HepG2 (cell line): ENCODE results near the gene FYTTD1. TPM values are rescaled to one million over a fixed set of nuclear protein-coding genes. Genes with fewer than 3 reads are reported as not detected.

Experiments used
- AKAP8 ChIP-seq: sonication (generic); formaldehyde crosslinking; IDR thresholded peaks from 2 replicates; pipeline ENCODE4 v1.5.1; 2020; ENCODE audit warnings: mild to moderate bottlenecking, missing genetic modification reagents
- BORCS8-MEF2B ChIP-seq: sonication (generic); formaldehyde crosslinking; IDR thresholded peaks from 2 replicates; pipeline ENCODE4 v1.8.0; 2022; ENCODE audit warnings: mild to moderate bottlenecking, missing genetic modification reagents
- ESRRA ChIP-seq: sonication (generic); formaldehyde crosslinking; IDR thresholded peaks from 2 replicates; pipeline ENCODE4 v1.5.1; 2020; ENCODE audit warnings: mild to moderate bottlenecking, low read depth, missing genetic modification reagents
- ETV5 ChIP-seq: IDR thresholded peaks from 2 replicates; pipeline ENCODE4 v1.6.1; 2018; ENCODE audit warnings: missing biosample characterization, missing genetic modification reagents, inconsistent platforms, borderline replicate concordance
- FOXC1 ChIP-seq: sonication (generic); formaldehyde crosslinking; IDR thresholded peaks from 2 replicates; pipeline ENCODE4 v1.8.0; 2022; ENCODE audit warnings: mild to moderate bottlenecking, missing genetic modification reagents, borderline replicate concordance
- HES4 ChIP-seq: sonication (generic); formaldehyde crosslinking; IDR thresholded peaks from 2 replicates; pipeline ENCODE4 v1.9.0; 2021; ENCODE audit warnings: mild to moderate bottlenecking, missing genetic modification reagents, borderline replicate concordance
- IKZF1 ChIP-seq: fragments of 450-650 bp; IDR thresholded peaks from 2 replicates; pipeline ENCODE4 v1.7.1; 2016
- MAFG ChIP-seq: sonication (generic); formaldehyde crosslinking; IDR thresholded peaks from 2 replicates; pipeline ENCODE4 v1.5.1; 2020; ENCODE audit warnings: mild to moderate bottlenecking, missing genetic modification reagents
- MED8 ChIP-seq: sonication (generic); formaldehyde crosslinking; IDR thresholded peaks from 2 replicates; pipeline ENCODE4 v1.8.1; 2023; ENCODE audit warnings: mild to moderate bottlenecking, missing genetic modification reagents; ENCODE audit not compliant: insufficient replicate concordance
- MTA3 ChIP-seq: sonication (generic); formaldehyde crosslinking; IDR thresholded peaks from 2 replicates; pipeline ENCODE4 v1.4.0; 2020; ENCODE audit warnings: missing genetic modification reagents
- MTF1 ChIP-seq: sonication (generic); formaldehyde crosslinking; IDR thresholded peaks from 2 replicates; pipeline ENCODE4 v1.5.0; 2020; ENCODE audit warnings: missing genetic modification reagents
- MTF2 ChIP-seq: sonication (generic); formaldehyde crosslinking; IDR thresholded peaks from 2 replicates; pipeline ENCODE4 v1.5.0; 2020; ENCODE audit warnings: missing genetic modification reagents, borderline replicate concordance
- NAIF1 ChIP-seq: sonication (generic); formaldehyde crosslinking; IDR thresholded peaks from 2 replicates; pipeline ENCODE4 v1.5.0; 2020; ENCODE audit warnings: mild to moderate bottlenecking, missing genetic modification reagents, borderline replicate concordance
- PPARG ChIP-seq: conservative IDR thresholded peaks from 2 replicates; pipeline ENCODE4 v1.6.1; 2016; ENCODE audit warnings: missing biosample characterization, missing genetic modification reagents
- RFX1 ChIP-seq: fragments of 450-650 bp; IDR thresholded peaks from 2 replicates; pipeline ENCODE4 v1.6.1; 2017
- RXRB ChIP-seq: IDR thresholded peaks from 2 replicates; pipeline ENCODE4 v1.6.1; 2016; ENCODE audit warnings: borderline replicate concordance, missing genetic modification reagents, missing compliant biosample characterization
- SKI ChIP-seq: fragments of 450-650 bp; IDR thresholded peaks from one replicate; pipeline ENCODE4 v1.6.1; 2018; ENCODE audit warnings: mild to moderate bottlenecking; ENCODE audit not compliant: partially characterized antibody
- SP5 ChIP-seq: IDR thresholded peaks from 2 replicates; pipeline ENCODE4 v1.6.1; 2016; ENCODE audit warnings: low read depth, borderline replicate concordance
- SPEN ChIP-seq: sonication (generic); formaldehyde crosslinking; IDR thresholded peaks from 2 replicates; pipeline ENCODE4 v1.5.1; 2020; ENCODE audit warnings: low read depth, mild to moderate bottlenecking, missing genetic modification reagents
- polyA plus RNA-seq, 8 experiments: library from polyadenylated mRNA; depleted of rRNA in 3 of 8; stranded (reverse) in 7 of 8; unstranded in 1 of 8; fragments of >200 nt; fragmentation: Illumina TruSeq in 4 of 8; extraction: Trizol in 4 of 8; gene quantifications; 2 replicates each; pipeline versions ENCODE4 v1.2.1 to v1.2.3, GENCODE V29; 2011 to 2016; ENCODE audit warnings: low read depth in 4 of 8, missing spikeins in 1 of 8, mixed read lengths in 1 of 8; ENCODE audit not compliant: insufficient read depth in 1 of 8
- total RNA-seq, 5 experiments: library from RNA; depleted of rRNA; stranded (reverse); fragments of >200 nt; fragmentation: Illumina TruSeq; extraction: Trizol; gene quantifications; 2 replicates each; pipeline ENCODE4 v1.2.3, GENCODE V29; 2016; ENCODE audit warnings: low read depth in 1 of 5
- TF ChIP-seq, protein P1 (sequence below): sonication (generic); formaldehyde crosslinking; IDR thresholded peaks from 2 replicates; pipeline ENCODE4 v1.8.1; 2023; ENCODE audit warnings: mild to moderate bottlenecking, missing genetic modification reagents
- TF ChIP-seq, protein P2 (sequence below): IDR thresholded peaks from 2 replicates; pipeline ENCODE4 v1.6.1; 2012; ENCODE audit warnings: low read depth, low read length, improper control_type of control experiment
- TF ChIP-seq, protein P3 (sequence below): IDR thresholded peaks from 2 replicates; pipeline ENCODE4 v1.6.1; 2016; ENCODE audit warnings: missing compliant biosample characterization, missing genetic modification reagents, borderline replicate concordance
- TF ChIP-seq, protein P4 (sequence below): sonication (generic); formaldehyde crosslinking; IDR thresholded peaks from 2 replicates; pipeline ENCODE4 v1.8.0; 2022; ENCODE audit warnings: mild to moderate bottlenecking, missing genetic modification reagents, borderline replicate concordance
- TF ChIP-seq, protein P5 (sequence below): sonication (generic); formaldehyde crosslinking; IDR thresholded peaks from 2 replicates; pipeline ENCODE4 v1.5.0; 2020; ENCODE audit warnings: mild to moderate bottlenecking, missing genetic modification reagents, moderate library complexity

The FYTTD1 gene
- total and polyA plus RNA-seq, 2 of the 13 experiments (the other 11 are each of a cell fraction or from before 2014, with no cell fraction given) = 6.5 to 28.8 TPM

DNA sequence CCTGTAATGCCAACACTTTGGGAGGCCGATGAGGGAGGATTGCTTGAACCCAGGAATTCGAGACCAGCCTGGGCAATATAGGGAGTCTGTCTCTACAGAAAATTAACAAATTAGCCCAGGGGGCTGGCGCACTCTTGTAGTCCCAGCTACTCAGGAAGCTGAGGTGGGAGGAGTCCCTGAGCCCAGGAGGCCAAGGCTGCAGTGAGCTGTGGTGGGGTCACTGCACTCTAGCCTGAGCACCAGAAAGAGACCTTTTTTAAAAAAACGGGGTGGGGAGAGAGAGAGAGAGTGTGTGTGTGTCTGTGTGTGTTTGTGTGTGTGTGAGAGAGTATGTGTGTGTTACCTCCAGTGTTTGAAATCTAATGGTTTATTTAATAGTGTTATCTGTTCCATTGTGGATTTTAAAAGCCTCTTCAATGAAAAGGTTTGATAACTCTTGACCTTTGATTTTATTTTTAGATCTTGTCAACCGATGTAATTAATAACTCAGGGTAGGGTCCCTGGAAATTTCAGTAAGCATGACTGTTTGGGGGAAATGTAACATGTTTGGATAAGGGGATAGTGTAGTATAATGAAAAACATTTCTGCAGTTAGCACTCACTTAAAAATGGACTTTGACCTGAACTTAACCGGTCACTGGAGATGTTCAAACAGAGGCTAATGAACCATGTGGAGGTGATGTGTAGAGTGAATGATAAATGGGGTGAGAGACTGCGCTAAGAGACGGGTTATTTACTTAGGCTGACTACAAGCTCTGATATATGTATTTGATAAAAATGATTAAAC is 71.1 kb downstream of the FYTTD1 start (continued):
- TF ChIP-seq MTA3 (CRISPR knock-in tag) (no peak), IKZF1 (no peak), AKAP8 (CRISPR knock-in tag) (no peak; the same call in 1 of the 2 replicates), RFX1 (no peak), MED8 (CRISPR knock-in tag) (no peak), MAFG (CRISPR knock-in tag) (no peak), MTF2 (CRISPR knock-in tag) (no peak), RXRB (CRISPR knock-in tag) (peak; percentile 69), NAIF1 (CRISPR knock-in tag) (no peak), ESRRA (CRISPR knock-in tag) (no peak), HES4 (CRISPR knock-in tag) (no peak), SKI (no peak), BORCS8-MEF2B (CRISPR knock-in tag) (no peak), SPEN (CRISPR knock-in tag) (no peak), ETV5 (peak; percentile 36; the same call in 1 of the 2 replicates), MTF1 (CRISPR knock-in tag) (no peak), PPARG (no peak), FOXC1 (CRISPR knock-in tag) (no peak), SP5 (CRISPR knock-in tag) (peak; percentile 91)
- TF ChIP-seq, protein P1, sequence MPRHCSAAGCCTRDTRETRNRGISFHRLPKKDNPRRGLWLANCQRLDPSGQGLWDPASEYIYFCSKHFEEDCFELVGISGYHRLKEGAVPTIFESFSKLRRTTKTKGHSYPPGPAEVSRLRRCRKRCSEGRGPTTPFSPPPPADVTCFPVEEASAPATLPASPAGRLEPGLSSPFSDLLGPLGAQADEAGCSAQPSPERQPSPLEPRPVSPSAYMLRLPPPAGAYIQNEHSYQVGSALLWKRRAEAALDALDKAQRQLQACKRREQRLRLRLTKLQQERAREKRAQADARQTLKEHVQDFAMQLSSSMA = no peak
- TF ChIP-seq, protein P2, sequence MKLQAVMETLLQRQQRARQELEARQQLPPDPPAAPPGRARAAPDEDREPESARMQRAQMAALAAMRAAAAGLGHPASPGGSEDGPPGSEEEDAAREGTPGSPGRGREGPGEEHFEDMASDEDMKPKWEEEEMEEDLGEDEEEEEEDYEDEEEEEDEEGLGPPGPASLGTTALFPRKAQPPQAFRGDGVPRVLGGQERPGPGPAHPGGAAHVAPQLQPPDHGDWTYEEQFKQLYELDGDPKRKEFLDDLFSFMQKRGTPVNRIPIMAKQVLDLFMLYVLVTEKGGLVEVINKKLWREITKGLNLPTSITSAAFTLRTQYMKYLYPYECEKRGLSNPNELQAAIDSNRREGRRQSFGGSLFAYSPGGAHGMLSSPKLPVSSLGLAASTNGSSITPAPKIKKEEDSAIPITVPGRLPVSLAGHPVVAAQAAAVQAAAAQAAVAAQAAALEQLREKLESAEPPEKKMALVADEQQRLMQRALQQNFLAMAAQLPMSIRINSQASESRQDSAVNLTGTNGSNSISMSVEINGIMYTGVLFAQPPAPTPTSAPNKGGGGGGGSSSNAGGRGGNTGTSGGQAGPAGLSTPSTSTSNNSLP = peak; percentile 91
- TF ChIP-seq, protein P3, sequence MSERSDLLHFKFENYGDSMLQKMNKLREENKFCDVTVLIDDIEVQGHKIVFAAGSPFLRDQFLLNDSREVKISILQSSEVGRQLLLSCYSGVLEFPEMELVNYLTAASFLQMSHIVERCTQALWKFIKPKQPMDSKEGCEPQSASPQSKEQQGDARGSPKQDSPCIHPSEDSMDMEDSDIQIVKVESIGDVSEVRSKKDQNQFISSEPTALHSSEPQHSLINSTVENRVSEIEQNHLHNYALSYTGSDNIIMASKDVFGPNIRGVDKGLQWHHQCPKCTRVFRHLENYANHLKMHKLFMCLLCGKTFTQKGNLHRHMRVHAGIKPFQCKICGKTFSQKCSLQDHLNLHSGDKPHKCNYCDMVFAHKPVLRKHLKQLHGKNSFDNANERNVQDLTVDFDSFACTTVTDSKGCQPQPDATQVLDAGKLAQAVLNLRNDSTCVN (CRISPR knock-in tag) = no peak
- TF ChIP-seq, protein P4, sequence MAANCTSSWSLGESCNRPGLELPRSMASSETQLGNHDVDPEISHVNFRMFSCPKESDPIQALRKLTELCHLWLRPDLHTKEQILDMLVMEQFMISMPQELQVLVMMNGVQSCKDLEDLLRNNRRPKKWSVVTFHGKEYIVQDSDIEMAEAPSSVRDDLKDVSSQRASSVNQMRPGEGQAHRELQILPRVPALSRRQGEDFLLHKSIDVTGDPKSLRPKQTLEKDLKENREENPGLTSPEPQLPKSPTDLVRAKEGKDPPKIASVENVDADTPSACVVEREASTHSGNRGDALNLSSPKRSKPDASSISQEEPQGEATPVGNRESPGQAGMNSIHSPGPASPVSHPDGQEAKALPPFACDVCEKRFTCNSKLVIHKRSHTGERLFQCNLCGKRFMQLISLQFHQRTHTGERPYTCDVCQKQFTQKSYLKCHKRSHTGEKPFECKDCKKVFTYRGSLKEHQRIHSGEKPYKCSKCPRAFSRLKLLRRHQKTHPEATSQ (CRISPR knock-in tag) = no peak; the same call in 1 of the 2 replicates
- TF ChIP-seq, protein P5, sequence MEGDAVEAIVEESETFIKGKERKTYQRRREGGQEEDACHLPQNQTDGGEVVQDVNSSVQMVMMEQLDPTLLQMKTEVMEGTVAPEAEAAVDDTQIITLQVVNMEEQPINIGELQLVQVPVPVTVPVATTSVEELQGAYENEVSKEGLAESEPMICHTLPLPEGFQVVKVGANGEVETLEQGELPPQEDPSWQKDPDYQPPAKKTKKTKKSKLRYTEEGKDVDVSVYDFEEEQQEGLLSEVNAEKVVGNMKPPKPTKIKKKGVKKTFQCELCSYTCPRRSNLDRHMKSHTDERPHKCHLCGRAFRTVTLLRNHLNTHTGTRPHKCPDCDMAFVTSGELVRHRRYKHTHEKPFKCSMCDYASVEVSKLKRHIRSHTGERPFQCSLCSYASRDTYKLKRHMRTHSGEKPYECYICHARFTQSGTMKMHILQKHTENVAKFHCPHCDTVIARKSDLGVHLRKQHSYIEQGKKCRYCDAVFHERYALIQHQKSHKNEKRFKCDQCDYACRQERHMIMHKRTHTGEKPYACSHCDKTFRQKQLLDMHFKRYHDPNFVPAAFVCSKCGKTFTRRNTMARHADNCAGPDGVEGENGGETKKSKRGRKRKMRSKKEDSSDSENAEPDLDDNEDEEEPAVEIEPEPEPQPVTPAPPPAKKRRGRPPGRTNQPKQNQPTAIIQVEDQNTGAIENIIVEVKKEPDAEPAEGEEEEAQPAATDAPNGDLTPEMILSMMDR (CRISPR knock-in tag) = no peak
